H9 (cell line): ENCODE results near the gene TMEM59. TPM values are rescaled to one million over a fixed set of nuclear protein-coding genes. Genes with fewer than 3 reads are reported as not detected.

ENCODE experiments used
- DNase-seq: peaks from one replicate; pipeline ENCODE4 v3.0.0-alpha.2; 2017
- H2AFZ ChIP-seq: one replicate; pipeline ENCODE4 v1.6.1; 2013; ENCODE audit warnings: mild to moderate bottlenecking, low read length, control low read depth, moderate library complexity
- H2AK5ac ChIP-seq: 2 replicates; pipeline ENCODE4 v1.6.1; 2013; ENCODE audit warnings: low read length, control low read depth, mixed read lengths; ENCODE audit not compliant: insufficient read length
- H2BK120ac ChIP-seq: one replicate; pipeline ENCODE4 v1.6.1; 2013; ENCODE audit warnings: low read depth, mild to moderate bottlenecking, low read length, control low read depth, inconsistent platforms; ENCODE audit not compliant: poor library complexity, severe bottlenecking
- H2BK12ac ChIP-seq: 2 replicates; pipeline ENCODE4 v1.6.1; 2013; ENCODE audit warnings: low read length, control low read depth, mixed read lengths, low read depth; ENCODE audit not compliant: insufficient read length
- H2BK15ac ChIP-seq: 2 replicates; pipeline ENCODE4 v1.6.1; 2013; ENCODE audit warnings: low read depth, low read length, control low read depth
- H2BK20ac ChIP-seq: one replicate; pipeline ENCODE4 v1.6.1; 2013; ENCODE audit warnings: low read depth, mild to moderate bottlenecking, low read length, control low read depth, inconsistent platforms; ENCODE audit not compliant: poor library complexity, severe bottlenecking
- H2BK5ac ChIP-seq: 2 replicates; pipeline ENCODE4 v1.6.1; 2013; ENCODE audit warnings: low read length, control low read depth, mixed read lengths; ENCODE audit not compliant: insufficient read length
- H3K14ac ChIP-seq: 2 replicates; pipeline ENCODE4 v1.6.1; 2013; ENCODE audit warnings: low read length, control low read depth; ENCODE audit not compliant: insufficient read depth
- H3K18ac ChIP-seq: 2 replicates; pipeline ENCODE4 v1.6.1; 2013; ENCODE audit warnings: low read depth, mild to moderate bottlenecking, mixed read lengths, low read length, control low read depth; ENCODE audit not compliant: insufficient read length
- H3K23ac ChIP-seq: 2 replicates; pipeline ENCODE4 v1.6.1; 2013; ENCODE audit warnings: low read length, control low read depth, mixed read lengths, low read depth; ENCODE audit not compliant: insufficient read length
- H3K23me2 ChIP-seq: 2 replicates; pipeline ENCODE4 v1.6.1; 2013; ENCODE audit warnings: low read depth, mild to moderate bottlenecking, mixed read lengths, low read length, control low read depth; ENCODE audit not compliant: insufficient read length, poor library complexity, severe bottlenecking
- H3K27ac ChIP-seq: 2 replicates; pipeline ENCODE4 v1.5.1; 2013; ENCODE audit warnings: low read length, control low read depth, mixed read lengths, low read depth; ENCODE audit not compliant: insufficient read length
- H3K27me3 ChIP-seq: 2 replicates; pipeline ENCODE4 v1.6.1; 2013; ENCODE audit warnings: low read length, control low read depth, inconsistent platforms; ENCODE audit not compliant: insufficient read depth
- H3K4ac ChIP-seq: 2 replicates; pipeline ENCODE4 v1.6.1; 2013; ENCODE audit warnings: low read depth, mild to moderate bottlenecking, control low read depth, inconsistent platforms, low read length, moderate library complexity
- H3K4me1 ChIP-seq: 2 replicates; pipeline ENCODE4 v1.6.1; 2013; ENCODE audit warnings: low read length, control low read depth, inconsistent platforms; ENCODE audit not compliant: insufficient read depth
- H3K4me2 ChIP-seq: 2 replicates; pipeline ENCODE4 v1.6.1; 2013; ENCODE audit warnings: low read length, control low read depth, mixed read lengths; ENCODE audit not compliant: insufficient read length, insufficient read depth
- H3K56ac ChIP-seq: 2 replicates; pipeline ENCODE4 v1.6.1; 2013; ENCODE audit warnings: low read depth, mild to moderate bottlenecking, mixed read lengths, low read length, control low read depth; ENCODE audit not compliant: insufficient read length
- H3K79me1 ChIP-seq: 2 replicates; pipeline ENCODE4 v1.6.1; 2013; ENCODE audit warnings: low read depth, mild to moderate bottlenecking, moderate library complexity, low read length, control low read depth, inconsistent platforms; ENCODE audit not compliant: insufficient read depth, poor library complexity, severe bottlenecking
- H3K79me2 ChIP-seq: 2 replicates; pipeline ENCODE4 v1.6.1; 2013; ENCODE audit warnings: low read length, control low read depth, inconsistent platforms; ENCODE audit not compliant: insufficient read depth
- H3K9ac ChIP-seq: 2 replicates; pipeline ENCODE4 v1.6.1; 2013; ENCODE audit warnings: low read length, control low read depth, mixed read lengths; ENCODE audit not compliant: insufficient read length; ENCODE audit errors: extremely low read depth
- H3K9me3 ChIP-seq: one replicate; pipeline ENCODE4 v1.6.1; 2013; ENCODE audit warnings: low read depth, low read length, inconsistent platforms; ENCODE audit not compliant: control insufficient read depth
- H3T11ph ChIP-seq: one replicate; pipeline ENCODE4 v1.6.1; 2013; ENCODE audit warnings: mild to moderate bottlenecking, low read length, control low read depth, inconsistent platforms
- H4K20me1 ChIP-seq: one replicate; pipeline ENCODE4 v1.6.1; 2013; ENCODE audit not compliant: control insufficient read depth, insufficient read length, insufficient read depth
- H4K5ac ChIP-seq: 2 replicates; pipeline ENCODE4 v1.6.1; 2013; ENCODE audit warnings: low read depth, mild to moderate bottlenecking, mixed read lengths, low read length, control low read depth; ENCODE audit not compliant: insufficient read length
- H4K8ac ChIP-seq: replicated peaks from 2 replicates; pipeline ENCODE4 v1.6.1; 2013; ENCODE audit warnings: low read length, control low read depth, mixed read lengths, low read depth; ENCODE audit not compliant: insufficient read length
- H4K91ac ChIP-seq: 2 replicates; pipeline ENCODE4 v1.6.1; 2013; ENCODE audit warnings: low read depth, mild to moderate bottlenecking, moderate library complexity, mixed read lengths, low read length, control low read depth; ENCODE audit not compliant: insufficient read length
- H3K27ac Mint-ChIP-seq, 3 experiments: 2 replicates in 2 of 3; 3 replicates in 1 of 3; pipeline ENCODE4 v1.8.0; 2020 to 2021; ENCODE audit warnings: mixed read lengths in 3 of 3, mild to moderate bottlenecking in 1 of 3, moderate library complexity in 1 of 3
- H3K27me3 Mint-ChIP-seq: 2 replicates; pipeline ENCODE4 v1.8.0; 2021; ENCODE audit warnings: low read depth, mild to moderate bottlenecking, moderate library complexity, mixed read lengths
- H3K36me3 Mint-ChIP-seq, 3 experiments: 2 replicates in 2 of 3; 3 replicates in 1 of 3; pipeline ENCODE4 v1.8.0; 2020 to 2021; ENCODE audit warnings: low read depth in 3 of 3, mixed read lengths in 3 of 3; ENCODE audit not compliant: insufficient read depth in 1 of 3
- H3K4me1 Mint-ChIP-seq, 2 experiments: 2 replicates each; pipeline ENCODE4 v1.8.0; 2020; ENCODE audit warnings: mixed read lengths in 2 of 2
- H3K4me3 Mint-ChIP-seq, 2 experiments: 2 replicates in 1 of 2; 3 replicates in 1 of 2; pipeline ENCODE4 v1.8.0; 2020 to 2021; ENCODE audit warnings: mild to moderate bottlenecking in 2 of 2, mixed read lengths in 2 of 2, moderate library complexity in 1 of 2
- H3K9me3 Mint-ChIP-seq, 2 experiments: 2 replicates in 1 of 2; 3 replicates in 1 of 2; pipeline ENCODE4 v1.8.0; 2020; ENCODE audit warnings: mild to moderate bottlenecking in 2 of 2, mixed read lengths in 2 of 2, moderate library complexity in 1 of 2
- CTCF ChIP-seq: fragments of 200-600 bp; sonication (generic); conservative IDR thresholded peaks from 3 replicates; pipeline ENCODE4 v1.8.0; 2021; ENCODE audit warnings: antibody characterized with exemption, mild to moderate bottlenecking
- WGBS: extraction: QIAGEN DNeasy Blood & Tissue Kit; methylation state at CpG from one replicate; pipeline ENCODE4 v1.1.7; 2013; ENCODE audit warnings: missing lambda C conversion rate, low lambda C conversion rate, mixed read lengths; ENCODE audit not compliant: insufficient read length; ENCODE audit errors: extremely low coverage; 5-methylcytosine and 5-hydroxymethylcytosine counted together
- total RNA-seq: library from RNA; stranded (reverse); gene quantifications from 2 replicates; pipeline ENCODE4 v1.2.1, GENCODE V29; 2021

TMEM59 gene
- total RNA-seq, 1 experiment from 2014 or later = 111 TPM

GRCh38 chr1:54002544-54003248 lies 50.3 kb downstream of the TMEM59 start:
- no peak overlapping the region for H3K27ac Mint-ChIP-seq
- H3K4ac ChIP-seq = no peak overlapping the region
- no peaks in the 10 kb centered on the region for H3K79me1 ChIP-seq

More at GRCh38 chr1:54002544-54003248, 50.3 kb downstream of the TMEM59 start:
- no peak overlapping the region for H2BK12ac ChIP-seq
- no peak overlapping the region for H4K91ac ChIP-seq
- H4K8ac ChIP-seq = no peak overlapping the region
- no peak overlapping the region for H2BK120ac ChIP-seq
- H3K18ac ChIP-seq = no peak overlapping the region
- H2AFZ ChIP-seq = no peak overlapping the region
- no peak overlapping the region for H3K56ac ChIP-seq
- no peak overlapping the region for H3K14ac ChIP-seq
- DNase-seq = no peak
- H3K27ac ChIP-seq = no peak overlapping the region
- no peaks in the 10 kb centered on the region for H3K9me3 ChIP-seq
- no CpG with 5 or more reads among the region's 9 CpGs for WGBS
- H2AK5ac ChIP-seq = no peak overlapping the region
- no peak overlapping the region for H4K5ac ChIP-seq
- no peaks in the 10 kb centered on the region for H3K4me1 Mint-ChIP-seq
- H3K23ac ChIP-seq = no peak overlapping the region
- peaks cover 9% of the 10 kb centered on the region for H3K27me3 Mint-ChIP-seq
- no peaks in the 10 kb centered on the region for H3K4me1 ChIP-seq
- no peaks in the 10 kb centered on the region for H3K79me2 ChIP-seq
- peaks cover 8 to 11% of the 10 kb centered on the region in 2 experiments; a peak in 4 of 5 replicates for H3K9me3 Mint-ChIP-seq
- no peaks in the 10 kb centered on the region for H4K20me1 ChIP-seq
- no peaks in the 10 kb centered on the region for H3K27me3 ChIP-seq
- TF ChIP-seq CTCF = no peak
- no peaks in the 10 kb centered on the region for H3K23me2 ChIP-seq
- H3K36me3 Mint-ChIP-seq = no peaks in the 10 kb centered on the region; a peak in 1 of 7 replicates
- no peak overlapping the region for H3T11ph ChIP-seq
- no peak overlapping the region for H3K9ac ChIP-seq
- H3K4me2 ChIP-seq = no peak overlapping the region
- no peak overlapping the region for H3K4me3 Mint-ChIP-seq
- H2BK15ac ChIP-seq = no peak overlapping the region
- no peak overlapping the region for H2BK20ac ChIP-seq
- no peak overlapping the region for H2BK5ac ChIP-seq
